NB4 (cell line): ENCODE data around the gene ZBTB46.

Source experiments
- MYC ChIP-seq: IDR thresholded peaks from 2 replicates; pipeline ENCODE4 v1.6.1; 2011; ENCODE audit warnings: low read depth, low read length
- POLR2A ChIP-seq: IDR thresholded peaks from 2 replicates; pipeline ENCODE4 v1.6.1; 2011; ENCODE audit warnings: mild to moderate bottlenecking; ENCODE audit not compliant: insufficient read length; ENCODE audit errors: extremely low read depth
- TF ChIP-seq, protein P1 (sequence below): IDR thresholded peaks from one replicate; pipeline ENCODE4 v1.5.1; 2012; ENCODE audit warnings: low read depth, low read length
- TF ChIP-seq, protein P2 (sequence below): IDR thresholded peaks from 2 replicates; pipeline ENCODE4 v1.6.1; 2011; ENCODE audit warnings: low read depth, low read length

DNA sequence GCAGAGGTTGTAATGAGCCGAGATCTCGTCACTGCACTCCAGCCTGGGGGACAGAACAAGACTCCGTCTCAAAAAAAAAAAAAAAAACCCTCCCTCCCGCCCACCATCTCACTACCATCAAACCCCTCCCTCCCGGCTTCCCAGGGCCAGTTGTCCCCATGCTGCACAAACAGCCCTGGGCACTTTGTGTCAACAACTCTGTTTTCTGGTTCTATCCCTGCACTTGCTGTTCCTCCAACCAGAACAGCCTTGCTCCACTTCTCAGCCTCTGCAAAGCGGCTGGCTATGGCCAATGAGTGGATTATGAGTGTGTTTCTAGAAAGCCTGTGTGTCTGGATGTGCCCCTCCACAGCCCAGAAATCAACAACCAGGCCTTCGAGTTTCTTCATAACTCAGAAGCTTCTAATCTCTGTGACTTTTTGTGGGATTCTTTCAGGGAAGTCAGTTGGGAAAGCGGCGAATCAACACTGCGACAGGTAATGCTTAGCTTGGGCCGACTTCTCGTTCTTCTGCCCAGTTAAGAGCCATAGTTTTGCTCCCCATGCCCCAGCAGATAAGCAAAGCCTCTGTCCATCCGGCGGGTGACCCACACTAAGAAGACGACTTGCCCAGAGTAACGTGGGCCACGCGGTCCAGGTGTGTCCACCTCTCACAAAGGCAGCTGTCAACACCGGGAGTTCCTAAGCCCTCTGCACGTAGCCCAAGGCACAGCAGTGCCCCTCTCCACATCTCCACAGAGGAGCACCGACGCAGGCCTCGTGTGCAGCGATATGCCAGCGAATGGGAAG lies 5.5 kb downstream of the ZBTB46 start:
- TF ChIP-seq, protein P1, sequence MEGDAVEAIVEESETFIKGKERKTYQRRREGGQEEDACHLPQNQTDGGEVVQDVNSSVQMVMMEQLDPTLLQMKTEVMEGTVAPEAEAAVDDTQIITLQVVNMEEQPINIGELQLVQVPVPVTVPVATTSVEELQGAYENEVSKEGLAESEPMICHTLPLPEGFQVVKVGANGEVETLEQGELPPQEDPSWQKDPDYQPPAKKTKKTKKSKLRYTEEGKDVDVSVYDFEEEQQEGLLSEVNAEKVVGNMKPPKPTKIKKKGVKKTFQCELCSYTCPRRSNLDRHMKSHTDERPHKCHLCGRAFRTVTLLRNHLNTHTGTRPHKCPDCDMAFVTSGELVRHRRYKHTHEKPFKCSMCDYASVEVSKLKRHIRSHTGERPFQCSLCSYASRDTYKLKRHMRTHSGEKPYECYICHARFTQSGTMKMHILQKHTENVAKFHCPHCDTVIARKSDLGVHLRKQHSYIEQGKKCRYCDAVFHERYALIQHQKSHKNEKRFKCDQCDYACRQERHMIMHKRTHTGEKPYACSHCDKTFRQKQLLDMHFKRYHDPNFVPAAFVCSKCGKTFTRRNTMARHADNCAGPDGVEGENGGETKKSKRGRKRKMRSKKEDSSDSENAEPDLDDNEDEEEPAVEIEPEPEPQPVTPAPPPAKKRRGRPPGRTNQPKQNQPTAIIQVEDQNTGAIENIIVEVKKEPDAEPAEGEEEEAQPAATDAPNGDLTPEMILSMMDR = no peak
- TF ChIP-seq POLR2A (no peak), MYC (no peak)
- TF ChIP-seq, protein P2, sequence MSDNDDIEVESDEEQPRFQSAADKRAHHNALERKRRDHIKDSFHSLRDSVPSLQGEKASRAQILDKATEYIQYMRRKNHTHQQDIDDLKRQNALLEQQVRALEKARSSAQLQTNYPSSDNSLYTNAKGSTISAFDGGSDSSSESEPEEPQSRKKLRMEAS = no peak
